GM21367 (cell line): ENCODE results near the gene ZNF580.

ENCODE experiments used
- ATAC-seq: cut with Tn5 transposase; IDR thresholded peaks from one replicate; pipeline ENCODE4 v1.9.1; 2021; ENCODE audit not compliant: unreplicated experiment

ZNF580 gene

DNA sequence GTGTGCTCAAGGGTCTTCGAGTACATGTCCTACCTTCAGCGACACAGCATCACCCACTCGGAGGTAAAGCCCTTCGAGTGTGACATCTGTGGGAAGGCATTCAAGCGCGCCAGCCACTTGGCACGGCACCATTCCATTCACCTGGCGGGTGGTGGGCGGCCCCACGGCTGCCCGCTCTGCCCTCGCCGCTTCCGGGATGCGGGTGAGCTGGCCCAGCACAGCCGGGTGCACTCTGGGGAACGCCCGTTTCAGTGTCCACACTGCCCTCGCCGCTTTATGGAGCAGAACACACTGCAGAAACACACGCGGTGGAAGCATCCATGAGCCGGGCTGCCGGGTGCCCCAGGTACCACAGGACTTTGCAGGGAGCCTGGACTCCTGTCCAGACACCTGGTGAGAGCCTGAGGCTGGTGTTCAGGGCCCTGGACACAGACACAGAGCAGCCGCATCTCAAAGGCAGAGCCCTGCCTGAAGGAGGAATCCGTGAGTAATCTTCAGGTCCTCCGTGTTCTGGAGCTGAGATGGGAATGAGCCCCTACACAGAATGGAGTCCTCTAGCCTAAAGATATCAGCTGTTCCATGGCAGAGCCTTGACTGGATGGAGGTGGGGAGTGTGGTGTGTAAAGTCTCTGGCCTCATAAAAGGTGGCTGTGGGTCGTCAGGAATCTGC is 4.2 kb downstream of the ZNF580 start:
- ATAC-seq: no peak

DNA sequence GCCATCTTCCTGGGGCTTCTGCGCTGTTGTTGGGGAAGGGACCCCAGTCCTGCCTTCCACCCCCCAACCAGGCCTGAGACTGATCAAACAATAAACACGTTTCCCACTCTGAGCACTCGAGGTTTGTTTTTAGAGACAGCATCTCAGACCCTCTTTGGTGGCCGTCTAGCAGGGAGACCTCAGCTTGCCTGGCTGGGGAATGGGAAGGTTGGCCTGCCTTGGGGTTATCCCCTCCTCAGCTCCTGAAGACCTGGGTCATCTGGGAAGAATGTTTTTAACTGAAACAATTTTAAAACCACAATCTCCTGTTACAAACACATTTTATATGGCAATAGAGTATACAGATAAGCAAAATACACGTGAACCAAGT is 4.7 kb downstream of the ZNF580 start:
- ATAC-seq: no peak

DNA sequence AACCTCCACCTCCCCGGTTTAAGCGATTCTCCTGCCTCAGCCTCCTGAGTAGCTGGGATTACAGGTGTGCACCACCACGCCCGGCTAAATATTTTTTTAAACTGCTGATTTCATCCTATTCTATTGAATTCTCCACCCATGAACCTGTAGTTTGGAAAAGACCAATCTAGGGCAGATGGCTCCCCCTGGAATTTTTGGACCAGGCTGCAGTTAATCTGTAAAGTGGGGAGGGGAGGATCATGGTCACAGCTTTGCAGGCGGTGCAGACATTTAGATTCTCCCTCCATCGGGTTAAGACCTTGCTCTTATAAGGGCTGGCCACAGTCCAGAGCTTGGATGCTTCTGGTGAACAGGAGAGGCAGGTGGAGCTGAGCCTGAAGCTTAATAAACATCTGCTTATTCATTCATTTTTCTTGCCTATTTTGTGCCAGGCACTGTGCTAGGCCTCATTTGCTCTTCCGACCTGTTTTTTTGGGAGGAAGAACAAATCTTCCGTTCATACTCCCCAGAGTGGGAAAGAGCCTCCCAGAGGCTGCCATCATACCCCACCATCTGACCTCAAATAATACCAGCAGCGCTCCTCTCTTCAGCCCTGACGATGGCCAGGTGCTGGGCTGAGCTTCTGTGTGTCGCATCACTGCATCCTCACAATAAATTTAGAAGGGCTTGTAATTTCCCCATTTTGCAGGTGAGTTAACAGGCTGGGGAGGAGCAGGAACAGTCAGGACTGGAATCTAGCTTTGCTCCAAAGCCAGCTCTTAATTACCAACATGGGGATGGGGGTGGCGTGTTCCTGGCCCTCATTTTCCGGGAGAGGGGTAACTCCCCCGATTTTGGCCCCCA is 6.3 kb downstream of the ZNF580 start:
- no peak for ATAC-seq

DNA sequence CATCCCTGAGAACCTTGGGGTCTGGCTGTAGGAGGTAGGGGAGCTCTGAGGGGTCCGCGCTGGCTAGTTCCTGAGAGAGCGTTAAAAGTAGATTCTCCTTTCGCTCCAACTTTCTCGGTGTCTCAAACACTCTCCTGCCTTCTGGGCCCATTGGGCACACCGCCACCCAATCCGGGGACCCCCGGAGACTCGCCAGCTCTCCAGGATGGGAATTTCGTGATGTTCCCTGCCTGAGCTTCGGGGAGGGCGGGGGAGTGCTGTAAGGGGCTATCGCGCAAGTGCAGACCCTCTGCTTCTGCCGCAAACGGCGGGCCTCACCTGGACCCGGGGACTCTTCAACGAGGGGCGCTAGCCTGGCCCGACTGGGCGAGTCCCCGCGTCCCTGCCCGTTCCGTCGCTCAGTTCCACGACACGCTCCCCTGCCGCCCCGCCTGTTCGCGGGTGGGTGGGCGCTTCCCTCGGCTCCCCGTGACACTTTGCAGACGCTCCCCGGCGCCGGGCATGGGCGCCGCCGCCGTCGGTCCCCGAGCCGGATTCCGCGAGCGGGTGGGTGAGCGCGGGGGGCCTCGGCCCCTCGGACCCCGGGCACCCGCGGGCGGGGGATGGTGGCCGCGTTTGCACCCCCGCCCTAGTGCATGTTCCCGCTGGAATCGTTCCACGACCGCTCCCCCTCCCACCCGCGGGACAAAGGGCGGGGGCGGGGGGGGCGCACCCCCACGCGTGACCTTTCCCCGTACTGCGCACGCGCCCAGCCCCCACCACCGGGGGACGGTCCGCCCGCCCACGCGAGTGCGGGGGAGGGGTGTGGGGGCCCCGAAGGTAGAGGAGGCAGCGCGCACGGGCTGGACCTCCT is 7.2 kb downstream of the ZNF580 start, which contains the start of gene CCDC106:
Gene CCDC106, plus strand, starts transcription at position 481 of the 853 bp plus-strand sequence. CDS start 835 bp downstream, outside the sequence.
- peak; percentile 28 for ATAC-seq

DNA sequence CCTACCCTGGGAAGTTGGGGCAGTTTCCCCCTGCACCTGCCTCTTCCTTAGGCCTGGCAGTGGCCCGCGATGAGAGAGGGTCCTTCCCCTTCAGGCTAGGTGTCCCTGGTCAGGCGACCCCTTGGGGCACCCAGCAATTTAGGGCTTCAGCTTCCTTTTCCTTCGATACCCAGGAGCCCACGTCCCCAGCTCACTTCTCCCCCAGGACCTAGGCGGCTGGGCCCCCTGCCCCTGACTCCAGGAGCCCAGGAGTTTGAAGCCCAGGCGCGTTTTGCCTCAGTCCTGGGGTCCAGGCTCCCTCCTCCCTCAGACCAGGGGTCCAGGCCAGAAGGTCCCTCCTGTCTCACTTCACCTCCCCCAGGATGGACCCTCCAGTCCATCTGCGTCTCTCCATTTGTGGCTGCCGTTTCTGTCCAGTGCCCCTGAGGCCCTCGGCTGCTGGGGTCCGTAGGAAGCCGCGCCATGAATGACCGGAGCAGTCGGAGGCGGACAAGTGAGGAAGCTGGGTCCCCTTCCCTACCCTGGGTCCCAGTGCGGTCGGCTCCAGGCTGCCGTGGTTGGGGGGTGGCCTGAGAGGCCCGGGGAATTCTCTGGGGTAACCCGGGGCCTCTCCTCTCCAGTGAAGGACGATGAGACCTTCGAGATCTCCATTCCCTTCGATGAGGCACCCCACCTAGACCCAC is 7.9 kb downstream of the ZNF580 start:
- ATAC-seq: no peak

DNA sequence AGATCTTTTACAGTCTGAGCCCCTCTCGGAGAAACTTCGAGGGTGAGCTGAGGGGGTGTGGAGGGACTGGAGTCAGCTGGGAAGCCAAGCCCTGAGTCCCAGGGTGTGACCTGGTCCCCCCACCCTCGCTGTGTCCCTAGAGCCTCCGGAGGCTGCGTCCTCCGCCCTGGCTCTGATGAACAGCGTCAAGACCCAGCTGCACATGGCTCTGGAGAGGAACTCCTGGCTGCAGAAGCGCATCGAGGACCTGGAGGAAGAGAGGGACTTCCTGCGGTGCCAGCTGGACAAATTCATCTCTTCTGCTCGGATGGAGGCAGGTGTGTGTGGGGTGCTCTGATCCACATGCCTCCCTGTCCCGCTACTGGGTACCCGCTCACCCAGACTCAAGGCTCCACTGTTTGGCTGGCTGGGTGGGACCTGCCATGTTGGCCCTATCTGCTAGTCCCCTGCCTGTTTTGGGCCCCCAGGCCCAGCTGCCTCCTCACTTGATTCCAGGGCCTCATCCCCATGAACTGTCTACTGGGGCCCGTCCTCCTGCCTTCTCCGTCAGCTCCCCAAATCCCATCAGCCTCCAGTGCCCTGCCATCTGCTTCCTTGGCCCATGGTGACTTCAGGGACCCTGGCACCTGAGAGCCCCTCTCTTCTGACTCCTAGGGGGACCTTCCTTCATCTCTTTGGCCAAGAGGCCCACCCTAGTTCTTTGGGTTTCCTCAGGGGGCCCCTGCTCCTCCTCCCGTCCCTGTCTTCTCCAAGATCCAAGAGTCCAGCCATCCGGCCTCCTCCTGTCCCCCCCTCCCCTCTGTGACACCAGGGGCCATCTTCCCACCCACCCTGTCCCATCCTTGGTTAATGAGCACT is 8.7 kb downstream of the ZNF580 start:
- no peak for ATAC-seq

DNA sequence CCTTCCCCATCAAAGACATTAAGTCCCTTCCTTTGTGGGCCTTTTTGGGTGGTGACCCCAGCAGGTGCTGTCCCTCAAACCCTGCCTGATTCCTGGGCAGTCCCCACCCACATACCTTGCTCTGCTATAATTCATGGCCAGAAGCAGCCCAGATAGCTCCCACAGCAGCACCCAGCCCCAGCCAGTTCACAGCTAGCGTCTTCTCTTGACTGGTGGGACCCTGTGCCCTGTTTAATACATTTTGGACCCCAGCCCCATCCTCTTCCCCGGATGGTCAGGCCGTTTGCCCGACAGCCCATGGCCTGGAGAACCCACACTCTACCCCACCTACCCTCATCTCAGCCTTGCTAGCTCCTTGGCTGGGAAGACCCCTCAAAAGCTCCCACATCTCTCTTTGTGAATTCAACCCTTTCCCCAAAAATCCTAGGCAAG is 9.3 kb downstream of the ZNF580 start:
- no peak for ATAC-seq

DNA sequence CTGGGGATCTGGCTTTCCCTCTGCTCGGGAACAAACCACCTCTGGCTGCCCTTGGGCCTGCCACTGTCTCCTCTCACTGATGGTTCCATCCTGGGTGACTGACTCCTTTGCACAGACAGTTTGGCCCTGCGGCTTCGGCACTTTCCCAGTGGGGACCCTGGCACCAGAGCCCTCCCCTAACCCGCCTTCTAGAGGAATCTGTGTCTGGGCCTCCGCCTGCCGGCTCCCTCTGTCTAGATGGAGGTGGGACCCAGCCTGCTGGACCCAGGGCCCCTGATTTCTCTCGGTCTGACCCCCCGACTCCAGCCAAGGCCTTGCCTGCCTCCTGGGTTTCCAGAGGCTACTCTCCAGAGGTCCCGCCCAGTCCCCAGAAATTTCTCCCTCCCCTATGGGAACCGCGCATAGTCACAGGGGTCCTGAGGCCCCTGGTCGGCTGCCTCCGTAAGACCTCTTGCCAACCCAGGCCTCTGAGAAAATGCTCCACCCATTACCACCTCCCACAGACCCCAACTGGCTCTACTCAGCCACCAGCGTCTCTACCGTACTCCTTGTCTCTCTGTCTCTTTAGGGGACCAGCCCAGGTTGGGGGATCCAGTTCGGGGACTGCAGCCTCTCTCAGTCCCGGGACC is 9.9 kb downstream of the ZNF580 start:
- ATAC-seq: no peak

DNA sequence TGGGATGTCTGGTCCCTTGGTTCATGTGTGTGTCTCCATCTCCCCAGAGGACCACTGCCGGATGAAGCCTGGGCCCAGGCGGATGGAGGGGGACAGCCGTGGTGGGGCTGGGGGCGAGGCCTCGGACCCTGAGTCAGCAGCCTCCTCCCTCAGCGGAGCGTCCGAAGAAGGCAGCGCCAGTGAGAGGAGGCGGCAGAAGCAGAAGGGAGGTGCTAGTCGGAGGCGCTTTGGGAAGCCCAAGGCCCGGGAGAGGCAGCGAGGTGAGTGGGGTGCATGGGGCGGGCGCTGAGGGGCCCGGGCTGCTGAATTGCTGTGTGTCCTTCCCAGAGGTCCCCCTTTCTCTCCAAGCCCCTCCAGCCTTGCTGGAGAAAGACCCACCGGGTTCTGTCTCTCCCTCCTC is 10.4 kb downstream of the ZNF580 start:
- no peak for ATAC-seq

DNA sequence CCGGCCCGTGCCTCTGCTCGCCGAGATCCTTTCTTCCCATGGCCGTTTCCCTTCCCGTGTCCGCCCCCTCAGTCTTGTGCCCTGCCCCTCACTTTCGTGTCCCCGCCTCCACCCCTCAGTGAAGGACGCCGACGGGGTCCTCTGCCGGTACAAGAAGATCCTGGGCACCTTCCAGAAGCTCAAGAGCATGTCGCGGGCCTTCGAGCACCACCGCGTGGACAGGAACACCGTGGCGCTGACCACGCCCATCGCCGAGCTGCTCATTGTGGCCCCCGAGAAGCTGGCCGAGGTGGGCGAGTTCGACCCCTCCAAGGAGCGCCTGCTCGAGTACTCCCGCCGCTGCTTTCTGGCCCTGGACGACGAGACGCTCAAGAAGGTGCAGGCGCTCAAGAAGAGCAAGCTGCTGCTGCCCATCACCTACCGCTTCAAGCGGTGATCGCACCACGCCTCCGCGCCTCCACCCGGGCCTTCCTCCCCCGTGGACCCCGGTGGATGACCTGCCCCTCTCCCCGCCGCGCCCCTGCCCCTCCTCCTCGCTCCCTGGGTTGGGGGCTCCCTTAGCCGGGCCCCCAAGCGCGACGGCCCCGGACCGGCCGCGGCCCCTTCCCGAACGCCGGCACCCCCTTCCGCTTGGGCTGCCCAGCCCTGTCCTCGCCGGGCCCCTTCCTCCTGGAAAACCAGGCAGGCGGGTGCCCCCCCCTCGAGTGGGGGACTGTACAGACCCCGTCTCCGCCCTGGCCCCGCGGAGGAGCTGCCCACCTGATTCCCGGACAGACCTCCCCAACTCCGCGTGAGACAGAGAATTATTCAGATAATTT is 11.7 kb downstream of the ZNF580 start:
- ATAC-seq: no peak

DNA sequence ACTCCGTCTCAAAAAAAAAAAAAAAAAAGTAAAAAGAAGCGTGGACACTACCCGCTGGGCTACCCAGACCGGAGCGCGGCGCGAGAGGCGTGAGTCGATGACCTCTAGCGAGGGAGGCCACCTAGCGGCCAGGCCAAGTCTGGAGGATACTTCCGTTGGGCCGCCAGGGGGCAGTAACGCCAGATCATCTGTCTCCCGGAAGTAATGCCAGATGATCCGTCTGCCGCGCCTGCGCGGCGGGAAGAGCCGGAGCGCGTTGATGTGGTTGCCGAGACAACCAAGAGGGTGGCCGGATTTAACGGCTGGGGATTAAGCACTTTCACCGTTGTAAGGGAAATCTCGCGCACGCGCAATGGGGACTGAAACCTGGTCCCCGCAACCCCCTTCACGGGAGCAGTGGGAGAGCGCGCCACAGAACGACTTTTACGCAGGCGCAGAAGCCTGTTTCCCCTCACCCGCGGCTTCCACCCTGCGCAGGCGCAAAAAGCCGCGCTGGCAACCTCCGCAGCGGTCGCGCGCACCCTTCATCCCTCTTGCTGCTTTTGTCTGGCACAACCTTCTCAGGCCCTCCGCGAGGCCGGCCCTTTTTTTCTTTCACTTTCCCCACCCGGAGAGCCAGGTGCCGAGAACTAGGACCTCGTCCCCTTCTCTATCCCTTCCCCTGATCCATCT is 13.0 kb downstream of the ZNF580 start:
- peak; percentile 35 for ATAC-seq

DNA sequence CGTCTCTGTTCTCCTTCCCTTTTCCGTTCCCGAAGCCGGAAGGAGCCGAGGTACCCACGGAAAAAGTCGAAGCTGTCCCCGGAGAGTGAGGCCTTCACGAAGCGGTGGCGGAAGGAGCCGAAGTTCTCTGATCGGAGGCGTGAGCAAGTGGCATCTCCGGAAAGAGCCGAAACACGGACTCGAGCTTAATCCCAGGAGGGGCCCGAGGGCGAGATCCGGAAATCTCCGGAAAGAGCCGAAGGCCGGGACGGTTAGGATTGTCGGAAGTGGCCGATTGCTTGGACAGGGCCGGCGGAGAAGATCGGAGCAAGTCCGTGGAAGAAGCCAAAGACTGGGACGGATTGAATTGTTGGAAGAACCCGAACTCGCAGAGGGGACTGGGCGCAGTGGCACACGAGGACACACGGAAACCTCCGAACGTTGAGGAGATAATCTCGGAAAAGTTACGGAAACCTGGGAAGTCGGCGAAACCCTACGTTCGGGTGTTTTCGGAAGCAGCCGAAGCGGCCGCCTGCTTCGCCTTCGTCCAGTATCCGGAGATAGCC is 13.6 kb downstream of the ZNF580 start:
- ATAC-seq: peak; percentile 49

DNA sequence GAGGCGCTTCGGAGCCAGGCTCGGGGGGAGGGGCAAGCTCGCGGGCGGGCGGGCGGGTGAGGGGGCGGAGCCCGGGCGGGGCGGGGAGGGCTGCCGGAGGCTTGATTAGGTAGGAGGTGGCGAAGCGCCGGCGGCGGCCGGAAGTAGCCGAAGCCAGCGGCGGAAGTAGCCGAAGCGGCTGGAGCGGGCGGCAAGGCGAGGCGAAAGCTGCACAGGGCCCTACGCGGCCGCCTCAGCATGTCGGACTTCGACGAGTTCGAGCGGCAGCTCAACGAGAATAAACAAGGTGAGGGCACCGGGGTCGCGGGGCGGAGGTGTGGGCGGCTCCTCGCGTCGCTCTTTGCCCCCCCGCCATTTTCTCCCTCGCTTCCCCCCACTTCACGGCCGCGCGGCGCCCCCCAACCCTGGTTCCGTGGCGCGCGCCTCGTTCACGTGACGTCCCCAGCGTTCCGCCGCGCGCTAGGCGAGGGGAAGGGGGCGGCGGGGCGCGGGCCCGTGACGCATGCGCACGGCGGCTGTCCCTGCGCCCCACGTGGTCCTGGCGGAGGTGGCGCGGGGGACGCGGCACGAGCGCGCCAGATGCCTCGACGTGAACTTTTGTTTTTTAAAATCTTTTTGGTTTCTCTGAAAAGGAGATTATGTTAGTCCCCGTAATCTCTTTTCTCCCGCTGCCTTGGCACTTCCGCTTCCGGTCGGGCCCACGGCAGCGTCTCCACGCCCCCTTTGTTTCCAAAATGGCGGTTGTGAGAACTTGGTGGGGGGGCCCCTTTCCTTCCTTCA is 14.3 kb downstream of the ZNF580 start, which contains the start of gene U2AF2:
Gene U2AF2, plus strand, starts transcription at position 168 of the 780 bp plus-strand sequence. Its CDS starts 70 bp downstream, at position 238.
- peak; percentile 32 for ATAC-seq

DNA sequence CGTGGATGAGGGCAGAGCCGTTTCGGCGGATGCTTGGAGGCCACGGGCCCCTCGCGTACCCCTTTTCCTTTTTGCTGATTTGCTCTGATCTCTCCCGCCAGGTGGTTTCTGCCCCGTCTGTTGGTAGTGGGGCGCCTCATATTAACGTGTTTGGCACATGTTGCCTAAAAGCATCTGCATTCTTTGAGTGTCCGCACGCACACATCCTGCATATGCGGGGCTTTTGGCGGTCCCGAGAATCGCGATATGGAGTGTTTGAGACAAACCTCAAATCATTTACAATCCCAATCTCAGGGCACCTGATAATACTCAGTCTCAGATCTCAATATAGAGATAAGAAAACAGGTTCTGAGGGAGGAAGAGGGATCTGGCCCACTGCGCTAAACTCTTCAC is 14.8 kb downstream of the ZNF580 start:
- ATAC-seq: no peak

DNA sequence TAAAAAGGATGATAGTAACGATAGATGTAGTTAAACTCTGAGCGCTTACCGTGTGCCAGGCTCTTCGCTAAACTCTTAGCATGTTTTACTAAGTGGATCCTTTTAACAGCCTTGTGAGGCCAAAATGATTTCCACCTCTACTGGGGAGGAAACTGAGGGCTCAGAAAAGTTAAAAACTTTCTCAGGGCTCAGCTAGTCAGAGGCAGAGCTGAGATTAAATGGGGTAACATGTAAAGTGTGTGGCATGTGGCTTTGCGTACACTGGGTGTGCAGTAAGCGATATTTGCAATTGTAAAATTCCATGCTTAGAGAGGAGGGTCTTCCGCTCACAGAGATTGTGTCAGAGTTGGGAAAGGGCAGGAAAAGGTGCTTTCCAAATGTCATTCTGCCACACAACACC is 15.8 kb downstream of the ZNF580 start:
- no peak for ATAC-seq

DNA sequence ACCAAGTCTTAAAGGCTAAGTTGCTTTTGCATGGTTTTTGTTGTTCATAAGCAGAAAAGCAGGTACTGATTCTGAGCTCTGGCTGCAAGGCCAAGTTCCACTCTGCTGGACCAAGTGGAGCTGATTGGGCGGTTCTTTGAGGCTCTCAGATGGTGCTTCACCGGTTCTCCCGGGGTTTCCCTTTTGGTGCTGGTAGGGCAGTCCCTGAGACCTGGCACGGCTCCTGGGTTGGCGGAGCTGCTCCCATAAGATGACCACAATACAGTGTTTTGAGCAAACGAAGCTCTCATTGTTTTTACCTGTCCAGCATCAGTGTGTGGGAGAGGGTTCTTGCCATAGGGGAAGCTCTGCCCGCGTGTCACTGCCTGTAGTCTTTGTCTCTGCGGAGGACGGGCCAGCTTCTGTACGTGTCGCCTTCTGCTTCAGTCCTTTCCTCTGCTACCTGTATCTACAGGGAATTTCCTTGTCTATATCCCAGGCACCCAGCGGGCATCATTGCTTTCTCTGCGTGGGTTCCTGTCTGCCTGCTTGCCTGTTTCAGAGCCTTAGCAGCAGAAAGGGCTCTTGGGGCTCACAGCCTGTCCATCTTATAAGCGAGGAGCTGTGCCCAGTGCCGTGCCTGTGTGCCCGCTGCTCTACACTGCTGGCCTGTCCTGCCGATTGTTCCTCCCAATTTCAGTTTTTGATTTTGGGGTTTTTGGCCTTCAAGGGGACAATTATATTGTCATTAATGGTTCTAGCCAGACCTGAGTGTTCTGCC is 16.4 kb downstream of the ZNF580 start:
- ATAC-seq: no peak
